Fibroblast of skin of right quadriceps (primary cell): ENCODE measurements around the gene OVCH2.
"Not testable (repeated sequence)": the region's sequence is repeated elsewhere in the genome, so short reads cannot be mapped to it uniquely, and the experiment has no call there.

Experiments used
- DNase-seq: peaks from one replicate; pipeline ENCODE4 v3.0.0-alpha.2; 2013

The OVCH2 gene

DNA sequence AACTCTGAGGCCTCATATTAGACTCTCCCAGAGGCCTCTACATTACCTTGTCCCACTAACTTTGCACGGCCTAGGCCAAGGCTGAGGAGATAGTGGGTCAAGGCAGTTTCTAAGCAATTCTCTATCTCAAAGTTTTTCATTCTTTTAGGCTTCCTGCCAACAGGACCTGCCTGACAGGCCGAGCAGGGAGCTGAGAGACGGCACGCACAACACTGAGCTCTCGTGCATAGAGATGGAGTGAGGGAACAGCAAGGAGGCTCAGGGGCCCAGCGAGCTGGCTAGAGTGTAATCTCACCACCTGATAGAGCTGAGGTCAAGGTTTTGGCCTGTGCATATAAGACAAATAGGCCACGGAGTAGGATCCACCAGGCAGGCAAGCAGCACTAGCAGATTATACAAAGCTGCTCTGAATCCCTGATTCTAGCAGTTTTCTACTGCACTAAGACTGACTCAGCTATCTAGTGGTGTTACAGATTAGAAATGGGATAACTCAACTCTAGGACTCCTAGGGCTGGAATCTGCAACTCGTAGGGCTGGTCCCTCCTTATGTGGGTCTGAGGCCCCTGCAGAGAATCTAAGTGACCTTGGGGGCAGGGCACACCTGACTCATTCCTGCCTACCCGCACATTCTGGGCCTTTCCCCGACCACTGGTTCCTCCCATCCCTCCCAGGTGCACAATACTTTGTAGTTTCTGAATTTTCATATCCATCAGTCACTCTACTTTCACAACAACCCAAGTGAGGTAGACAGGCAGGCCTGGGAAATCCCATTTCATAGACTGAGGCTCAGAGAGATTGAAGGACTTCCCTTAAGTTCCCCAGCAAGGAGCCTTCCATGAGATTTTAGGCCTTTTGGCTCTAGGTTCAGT, 34.7 kb downstream of the OVCH2 start:
- no peak for DNase-seq

DNA sequence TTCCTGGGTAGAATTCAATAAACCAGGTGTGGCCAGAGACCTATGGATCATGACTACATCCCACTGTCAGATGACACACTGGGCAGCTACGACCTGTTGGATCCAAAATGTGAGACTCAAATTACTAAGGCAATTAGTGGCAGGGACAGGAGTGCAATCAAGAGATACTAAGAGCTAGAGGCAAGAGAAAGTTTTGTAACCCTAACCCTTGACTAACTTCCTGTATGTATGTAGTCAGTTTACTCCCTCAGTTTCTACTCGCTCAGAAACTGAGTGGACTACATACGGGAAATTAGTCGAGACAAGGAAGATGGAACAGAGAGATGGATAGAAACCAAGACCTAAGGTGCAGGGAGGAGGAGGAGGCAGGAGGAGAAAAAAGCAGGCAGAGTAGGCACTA, 35.6 kb downstream of the OVCH2 start:
- no peak for DNase-seq

DNA sequence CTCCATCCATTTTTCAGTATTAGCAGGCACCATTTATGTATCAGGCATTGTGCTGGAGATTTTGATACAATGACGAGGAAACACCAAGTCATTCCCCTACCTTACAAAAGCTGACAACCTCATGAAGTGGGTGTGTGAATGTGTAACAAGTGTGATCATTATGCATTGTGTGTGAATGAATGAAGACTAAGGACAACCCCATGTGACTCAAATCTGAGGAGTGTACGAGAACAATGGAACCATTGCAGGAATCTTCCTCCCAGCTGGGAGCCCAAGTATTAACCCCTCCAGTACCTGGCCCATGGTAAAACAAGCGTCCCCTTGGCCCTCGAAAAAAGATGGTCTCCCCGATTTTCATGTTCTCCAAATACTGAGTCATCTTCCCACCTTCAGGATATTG, 37.4 kb downstream of the OVCH2 start:
- no peak for DNase-seq

DNA sequence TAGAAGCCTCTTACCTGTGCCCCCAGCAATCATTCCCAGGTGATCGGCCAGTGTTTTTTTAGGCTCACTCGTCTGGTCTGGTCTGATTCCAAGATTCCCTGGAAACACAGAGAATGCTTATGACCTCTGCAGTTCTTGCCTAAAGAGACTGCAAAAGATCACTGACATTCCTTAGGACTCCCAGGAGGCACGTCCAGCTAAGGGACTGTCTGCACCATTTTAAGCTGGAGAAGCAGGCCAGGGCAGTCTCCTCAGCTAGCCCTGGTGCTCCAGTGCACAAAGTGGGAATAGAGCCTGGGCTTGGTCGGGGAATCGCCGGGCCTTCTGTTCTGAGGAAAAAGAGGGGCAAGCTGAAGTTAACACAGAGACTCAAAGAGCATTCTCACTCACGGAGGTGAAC, 37.8 kb downstream of the OVCH2 start:
- DNase-seq, result no peak

DNA sequence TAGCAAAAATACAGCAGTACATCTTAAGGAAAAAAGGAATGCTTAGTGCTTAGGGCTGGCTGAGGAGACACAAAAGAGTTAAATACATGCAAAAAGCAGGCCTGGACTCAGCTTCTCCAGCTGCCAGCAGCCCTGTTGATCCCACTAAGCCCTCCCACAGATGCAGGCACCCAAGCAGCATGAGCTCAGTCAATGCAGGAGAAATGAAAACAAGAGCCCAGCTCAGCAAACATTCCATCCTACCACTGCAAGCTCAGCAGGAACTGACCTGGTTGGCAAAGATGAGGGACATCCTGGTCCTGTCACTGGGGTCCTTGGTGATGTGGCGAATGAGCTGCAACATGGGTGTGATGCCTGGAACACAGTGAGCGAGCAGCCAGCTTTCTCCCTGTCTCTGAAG, 38.8 kb downstream of the OVCH2 start:
- no peak for DNase-seq

DNA sequence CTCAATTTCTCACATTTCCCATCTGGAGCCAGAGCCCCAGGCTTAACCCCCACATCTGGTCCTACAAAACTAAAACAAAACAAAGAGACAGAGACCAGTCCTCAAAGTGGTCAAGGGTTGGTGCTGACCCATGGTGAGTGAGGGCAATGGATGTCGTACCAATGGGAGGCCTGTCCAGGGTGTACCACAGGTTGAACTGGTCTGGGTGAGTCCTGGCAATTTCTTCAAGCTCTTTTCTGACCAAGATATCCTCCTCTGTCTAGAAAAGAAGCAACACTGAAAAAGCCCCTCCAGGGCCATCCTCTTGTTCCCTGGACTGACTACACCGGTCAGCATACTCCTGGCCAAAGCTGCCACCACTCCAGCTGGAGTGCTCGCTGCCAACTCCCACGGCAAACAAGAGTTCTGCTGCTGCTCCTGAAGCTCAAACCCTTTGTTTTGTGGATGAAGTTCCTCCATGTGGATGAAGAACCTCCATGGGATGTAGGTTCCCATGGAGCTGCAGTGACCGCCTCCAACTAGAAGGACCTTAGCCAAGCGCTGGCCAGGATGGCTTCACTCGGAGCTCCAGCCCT, 39.9 kb downstream of the OVCH2 start:
- no peak for DNase-seq

DNA sequence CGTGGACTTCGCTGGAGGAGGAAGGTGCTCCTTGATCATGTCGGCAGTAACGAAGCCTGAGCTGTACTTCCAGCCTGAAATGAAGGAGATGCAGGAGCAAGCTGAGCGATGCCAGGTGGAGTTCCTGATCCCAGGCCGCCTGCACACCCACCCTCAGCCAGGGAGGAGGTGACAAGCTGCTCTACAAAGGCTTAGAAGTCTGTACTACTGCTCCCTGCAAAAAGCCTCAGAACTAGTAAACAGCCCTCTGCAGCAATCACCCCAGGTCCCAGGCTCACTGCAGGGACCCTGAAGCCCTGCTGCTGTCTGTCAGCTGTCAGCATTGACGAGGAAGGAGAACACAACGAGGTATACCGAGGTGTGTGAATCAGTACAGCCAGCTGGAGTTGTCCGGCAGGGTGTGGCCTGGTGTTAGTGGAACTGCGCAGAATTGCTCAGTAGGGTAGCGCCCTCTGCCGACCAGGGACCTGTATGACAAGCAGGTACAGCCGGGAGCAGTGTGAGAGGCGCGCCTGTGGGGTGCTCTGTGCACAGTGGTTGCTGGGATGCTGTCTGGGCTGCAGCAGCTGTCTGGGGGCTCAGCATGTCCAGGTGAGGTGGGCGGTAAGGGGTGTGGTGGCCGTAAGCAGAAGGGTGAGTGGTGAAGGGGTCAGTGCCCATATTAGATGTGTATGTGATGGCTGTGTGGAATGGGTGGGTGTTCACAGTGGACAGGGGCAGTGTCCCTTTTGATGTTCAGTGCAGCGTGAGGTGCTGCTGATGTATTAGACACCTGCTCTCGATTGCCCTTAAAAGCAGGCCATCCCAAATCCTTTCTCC, 40.6 kb downstream of the OVCH2 start:
- DNase-seq, result peak; percentile 55

DNA sequence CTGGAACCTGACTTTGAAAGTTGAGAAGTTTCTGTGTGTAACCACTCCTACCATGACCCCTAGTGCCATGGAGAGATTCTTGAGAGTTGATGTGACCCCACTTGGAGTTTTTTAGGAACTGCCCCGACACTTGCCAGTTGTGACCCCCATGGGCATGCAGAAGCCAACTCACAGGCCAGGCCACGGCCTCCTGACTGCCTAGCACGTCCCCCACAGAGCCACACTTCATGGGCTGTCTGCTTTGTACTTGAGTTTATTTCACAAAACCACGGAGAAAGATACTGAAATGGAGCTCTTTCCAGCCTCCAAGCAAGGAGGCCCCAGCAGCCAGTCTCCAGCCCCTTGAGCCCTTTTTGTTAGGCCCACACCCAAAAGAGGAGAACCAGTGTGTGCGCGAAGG, 41.4 kb downstream of the OVCH2 start:
- DNase-seq, result no peak

DNA sequence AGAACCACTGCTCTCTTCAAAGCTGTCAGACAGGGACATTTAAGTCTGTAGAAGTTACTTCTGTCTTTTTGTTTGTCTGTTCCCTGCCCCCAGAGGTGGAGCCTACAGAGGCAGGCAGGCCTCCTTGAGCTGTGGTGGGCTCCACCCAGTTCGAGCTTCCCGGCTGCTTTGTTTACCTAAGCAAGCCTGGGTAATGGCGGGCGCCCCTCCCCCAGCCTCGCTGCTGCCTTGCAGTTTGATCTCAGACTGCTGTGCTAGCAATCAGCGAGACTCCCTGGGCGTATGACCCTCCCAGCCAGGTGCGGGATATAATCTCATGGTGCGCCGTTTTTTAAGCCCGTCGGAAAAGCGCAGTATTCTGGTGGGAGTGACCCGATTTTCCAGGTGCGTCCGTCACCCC, 42.7 kb downstream of the OVCH2 start:
- not testable (repeated sequence) for DNase-seq

DNA sequence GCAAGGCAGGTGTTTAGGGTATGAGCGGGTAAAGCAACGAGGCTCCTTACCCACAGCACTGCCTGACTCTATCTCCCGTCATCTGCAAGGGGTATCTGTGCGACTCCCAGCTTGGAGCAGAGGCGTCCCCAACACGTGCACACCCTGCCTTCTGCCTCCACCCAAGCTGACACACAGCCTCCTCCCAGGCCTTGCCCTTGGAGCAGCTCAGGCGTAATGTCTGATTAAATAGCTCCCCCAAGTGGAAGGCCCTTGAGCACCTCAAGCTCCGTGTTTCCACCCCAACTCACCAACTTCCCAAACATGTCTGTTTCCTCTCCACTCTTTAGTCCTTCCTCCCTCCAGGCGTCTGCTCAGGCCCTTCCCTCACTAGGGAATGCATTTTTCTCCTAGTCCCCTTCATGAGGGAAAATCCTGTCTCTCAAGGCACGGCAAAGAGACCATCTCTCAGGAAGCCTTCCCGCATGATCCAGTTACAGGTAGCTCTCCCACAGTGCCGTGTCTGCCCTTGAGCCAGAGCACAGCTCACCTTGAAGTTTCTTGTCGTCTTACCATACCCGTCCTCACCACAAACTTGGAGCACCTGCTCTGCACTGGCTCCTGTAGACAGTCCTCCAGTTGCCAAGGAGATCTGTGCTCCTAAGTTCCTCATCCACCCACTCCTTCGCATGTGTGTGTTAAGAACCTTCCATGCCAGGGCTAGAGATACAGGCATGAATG, 48.8 kb downstream of the OVCH2 start:
- DNase-seq, result peak; percentile 67

DNA sequence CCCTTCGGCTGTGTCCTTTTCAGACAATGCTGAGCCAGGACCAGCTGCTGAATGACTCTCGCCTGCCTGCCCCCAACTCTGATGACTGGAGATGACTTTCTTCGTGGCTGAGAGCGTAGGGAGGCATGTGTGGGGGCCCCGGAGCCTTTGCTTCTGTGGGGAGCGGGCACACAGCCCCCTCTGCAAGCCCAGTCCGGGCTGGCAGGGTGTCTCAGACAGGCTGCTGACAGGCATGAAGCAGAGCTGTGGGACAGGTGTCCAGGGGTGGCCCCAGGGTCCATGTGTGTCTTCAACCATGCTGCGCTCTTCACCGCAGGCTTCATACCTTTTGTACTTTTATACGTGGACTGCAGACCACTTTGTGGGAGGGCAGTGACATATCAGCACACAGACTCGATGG, 49.6 kb downstream of the OVCH2 start:
- DNase-seq, result no peak

DNA sequence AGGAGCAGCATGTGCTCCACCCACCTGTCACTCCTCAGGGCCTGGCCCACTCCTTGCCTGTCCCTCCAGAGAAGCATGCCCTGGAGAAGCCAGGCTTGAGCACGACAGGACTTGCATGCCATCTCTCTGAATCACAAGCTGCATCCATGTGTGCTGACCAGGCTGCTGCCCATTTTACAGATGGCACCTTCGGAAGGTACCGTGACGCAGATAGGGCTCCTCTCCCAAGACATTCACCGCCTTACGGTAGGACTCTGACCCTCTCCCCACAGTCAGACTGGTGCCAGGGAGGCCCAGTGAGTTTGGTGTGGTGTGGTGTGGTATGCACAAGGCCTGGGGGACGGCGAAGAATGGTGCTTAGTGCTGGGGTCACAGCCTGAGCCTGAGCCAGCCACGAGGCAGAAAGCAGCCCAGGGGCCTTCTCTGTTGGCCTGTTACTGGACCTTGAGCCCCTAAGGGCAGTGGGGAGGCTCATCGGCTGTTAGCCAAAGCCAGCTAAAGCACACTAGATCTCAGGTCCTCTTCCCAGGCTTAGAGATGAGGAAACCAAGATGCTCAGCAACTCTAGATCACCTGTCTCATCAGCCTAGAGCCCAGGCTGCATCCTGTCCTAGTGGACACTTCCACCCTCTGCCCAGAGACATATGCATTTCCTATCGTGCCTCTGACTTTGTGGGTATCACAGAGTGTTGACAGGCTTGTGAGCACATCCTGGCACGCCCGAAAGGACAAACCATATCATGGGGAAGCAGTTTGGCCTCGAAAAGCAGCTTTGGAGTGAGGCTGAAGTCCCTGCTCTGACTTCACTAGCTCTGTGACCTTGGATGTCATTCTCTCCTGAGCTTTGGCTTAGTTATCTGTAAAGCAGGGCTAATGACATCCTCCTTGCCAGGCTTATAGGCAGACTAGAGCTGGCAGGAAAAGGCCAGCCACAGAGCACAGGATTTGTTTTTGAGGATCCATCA, 50.7 kb downstream of the OVCH2 start:
- no peak for DNase-seq

DNA sequence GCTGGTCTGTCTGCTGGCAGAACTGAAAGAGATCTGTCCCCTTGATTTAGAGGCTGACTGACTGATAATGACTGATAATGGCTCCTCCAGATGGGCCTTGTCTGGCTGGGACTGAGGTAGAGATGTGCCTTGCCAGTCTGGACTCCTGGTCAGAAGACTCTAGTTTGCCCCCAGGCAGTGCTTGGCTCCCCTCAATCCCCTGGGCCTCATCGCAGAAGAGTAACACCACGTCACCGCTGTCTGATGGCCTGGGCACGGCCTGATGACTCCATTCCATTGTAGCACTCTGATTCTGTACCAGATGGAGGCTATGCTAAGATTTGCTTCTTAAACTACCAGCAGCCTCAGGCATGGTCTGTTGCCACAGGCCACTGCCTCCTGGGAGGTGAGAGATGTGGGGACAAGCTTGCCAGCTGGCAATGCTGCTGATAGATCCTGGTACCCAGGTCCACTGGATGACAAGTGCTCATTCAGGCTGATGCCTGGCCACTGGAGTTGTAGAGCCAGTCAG, 52.0 kb downstream of the OVCH2 start:
- no peak for DNase-seq

DNA sequence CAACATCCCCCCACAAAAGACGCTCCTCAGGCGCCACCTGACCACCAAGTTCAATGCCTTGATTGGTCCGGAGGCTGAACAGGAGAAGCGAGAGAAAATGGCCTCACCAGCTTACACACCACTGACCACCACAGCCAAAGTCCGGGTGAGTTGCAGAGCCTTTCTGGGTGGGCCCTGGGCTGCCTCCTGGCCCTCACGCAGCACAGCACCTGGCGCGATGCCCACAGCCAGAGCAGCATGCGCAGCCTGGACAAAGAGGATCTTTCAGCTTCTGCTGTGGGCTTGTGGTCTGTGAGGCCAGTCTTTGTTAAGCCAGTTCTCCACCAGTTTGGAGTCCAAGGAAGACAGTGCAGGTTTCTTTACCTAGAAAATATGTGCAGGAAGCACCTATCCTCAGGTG, 54.6 kb downstream of the OVCH2 start:
- DNase-seq, result no peak

DNA sequence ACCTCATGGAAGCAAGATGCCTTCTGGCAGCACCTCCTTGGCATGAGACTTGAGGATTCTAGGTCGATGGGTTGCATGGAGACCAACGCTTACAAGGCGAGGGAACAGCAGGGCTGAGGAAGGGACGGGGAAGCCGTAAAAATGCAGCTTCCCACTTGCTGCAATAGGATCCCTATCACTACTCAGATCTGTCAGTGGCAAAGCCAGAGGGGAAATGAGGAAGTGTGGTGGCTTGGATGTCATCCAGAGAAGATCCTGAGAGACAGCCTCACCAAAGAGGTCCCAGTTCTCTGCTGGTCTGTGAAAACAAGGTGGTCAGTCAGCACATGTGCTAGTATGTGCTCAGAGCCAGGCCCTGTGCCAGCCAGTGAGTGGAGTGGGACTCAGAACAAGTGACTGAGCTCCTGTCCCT, 55.1 kb downstream of the OVCH2 start:
- peak; percentile 51 for DNase-seq

DNA sequence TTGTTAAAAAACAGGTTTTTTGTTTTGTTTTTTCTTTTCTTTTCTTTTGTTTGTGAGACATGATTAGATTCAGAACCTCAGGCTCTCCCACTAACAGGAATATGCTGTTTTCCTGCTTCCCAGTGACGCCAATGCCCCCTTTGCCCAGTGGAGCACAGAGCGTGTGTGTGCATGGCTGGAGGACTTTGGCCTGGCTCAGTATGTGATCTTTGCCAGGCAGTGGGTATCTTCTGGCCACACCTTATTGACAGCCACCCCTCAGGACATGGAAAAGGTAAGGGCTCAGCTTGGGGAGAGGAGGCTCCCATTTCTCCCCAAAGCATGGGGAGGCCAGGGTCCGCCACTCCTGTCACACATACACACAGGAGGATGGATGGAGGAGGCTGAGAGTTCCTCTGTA, 58.0 kb downstream of the OVCH2 start:
- no peak for DNase-seq

DNA sequence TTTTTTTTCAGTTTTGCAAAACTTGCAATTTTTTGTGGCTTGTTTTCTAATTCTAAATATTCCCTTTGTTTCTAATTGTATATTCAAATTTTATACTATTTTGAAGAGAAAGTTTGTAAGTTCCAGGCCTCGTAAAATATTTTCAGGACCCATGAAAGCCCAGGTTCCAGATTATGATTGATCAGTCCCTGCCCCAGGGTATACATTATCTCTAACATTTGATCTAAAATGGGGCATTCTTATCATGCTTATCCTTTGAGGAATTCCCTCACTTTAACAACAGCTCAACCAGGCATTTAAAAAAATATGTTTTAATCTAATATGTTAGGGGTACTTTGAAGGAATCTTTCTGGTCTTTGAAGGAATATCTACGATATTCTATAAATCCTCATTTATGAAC, 59.4 kb downstream of the OVCH2 start:
- no peak for DNase-seq

DNA sequence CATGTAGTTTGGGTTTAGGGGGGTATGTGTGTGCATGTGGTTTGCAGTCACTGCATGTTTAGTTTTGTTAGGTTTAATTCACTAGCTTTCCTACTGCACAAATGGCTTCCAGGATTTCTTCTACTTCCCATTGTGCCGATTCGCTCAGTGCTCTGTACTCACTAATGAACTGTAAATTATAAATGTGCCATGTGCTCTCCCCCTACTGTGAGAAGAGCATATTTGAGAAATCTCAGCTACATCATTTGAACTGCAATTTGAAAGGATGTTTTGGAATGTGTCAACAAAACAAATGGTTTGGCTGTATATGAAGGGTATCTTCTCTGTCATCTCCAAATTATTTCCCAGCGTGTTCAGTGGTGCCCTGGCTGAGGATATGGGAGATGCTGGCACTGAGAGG, 61.1 kb downstream of the OVCH2 start:
- DNase-seq, result no peak

DNA sequence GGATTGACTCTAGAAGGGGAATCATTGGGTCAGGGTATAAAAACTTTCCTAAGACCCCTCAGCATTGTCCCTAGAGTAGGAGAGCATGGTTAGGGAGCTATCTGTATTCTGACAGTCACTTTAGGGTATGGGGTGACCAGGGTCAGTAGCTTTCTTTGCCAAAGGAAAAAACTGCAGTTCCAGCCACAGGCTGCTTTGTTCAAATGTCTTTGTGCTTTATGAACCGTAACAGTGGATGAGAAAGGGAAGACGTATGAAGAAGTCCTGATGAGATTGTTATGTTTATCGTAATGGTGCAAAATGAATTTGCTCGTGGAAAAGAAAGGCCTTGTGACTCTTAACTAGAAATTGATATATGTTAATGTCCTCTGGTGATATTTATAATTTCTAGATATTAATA, 63.0 kb downstream of the OVCH2 start:
- DNase-seq, result no peak

DNA sequence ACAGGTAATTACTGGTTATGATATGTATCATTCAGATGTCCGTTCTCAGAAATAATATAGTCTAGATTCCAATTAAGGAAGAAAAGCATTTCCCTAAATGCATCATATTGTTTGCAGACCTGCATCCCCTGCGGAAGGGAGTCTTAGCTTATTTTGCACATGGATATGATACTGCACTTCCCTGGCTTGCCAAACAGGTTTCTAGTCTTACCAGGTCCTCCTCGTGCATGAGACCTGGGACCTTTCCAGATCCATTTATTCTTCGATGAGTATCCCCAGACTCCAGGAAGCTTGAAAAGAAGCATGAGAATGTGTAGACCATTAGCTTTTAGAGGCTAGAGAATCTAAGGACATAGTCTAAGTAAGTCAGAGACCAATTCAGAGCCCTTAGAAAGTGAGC, 63.5 kb downstream of the OVCH2 start:
- no peak for DNase-seq

DNA sequence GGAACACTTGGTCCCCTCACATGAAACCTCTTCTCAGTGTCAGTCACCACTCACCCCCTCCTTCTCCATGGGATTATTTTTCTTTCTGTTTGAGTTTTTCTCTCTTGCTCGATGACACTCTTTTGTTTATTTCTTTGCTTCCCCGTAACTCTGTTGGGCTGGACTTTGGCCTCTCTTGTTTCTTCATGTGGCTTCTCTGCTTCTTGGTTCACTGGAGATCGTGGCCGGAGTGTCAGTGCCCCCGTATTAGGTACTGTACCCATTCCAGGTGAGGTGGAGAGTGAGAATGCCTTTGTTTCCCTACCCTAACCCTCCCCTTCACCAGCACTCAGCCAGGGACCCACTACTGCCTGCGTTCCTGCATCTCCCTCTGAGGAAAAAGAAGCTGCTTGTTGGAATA, 65.5 kb downstream of the OVCH2 start:
- no peak for DNase-seq

DNA sequence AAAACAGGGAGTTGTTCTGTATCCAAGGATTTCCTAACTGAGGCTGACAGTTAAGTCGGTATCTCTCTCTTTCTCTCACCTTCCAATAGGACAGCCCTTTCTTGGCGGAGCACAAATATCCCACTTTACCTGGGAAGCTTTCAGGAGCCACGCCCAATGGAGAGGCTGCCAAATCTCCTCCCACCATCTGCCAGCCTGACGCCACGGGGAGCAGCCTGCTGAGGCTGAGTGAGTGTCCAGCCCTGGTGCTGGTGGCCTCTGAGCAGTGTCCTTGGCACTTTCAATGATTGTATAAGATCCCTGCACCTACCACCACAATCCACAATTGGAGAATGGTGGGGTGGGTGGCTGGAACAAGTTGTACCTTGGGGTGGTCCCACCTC, 66.6 kb downstream of the OVCH2 start:
- no peak for DNase-seq
